Bronchial epithelial cell (primary cell): ENCODE results near the gene SEC14L1. TPM values are rescaled to one million over a fixed set of nuclear protein-coding genes. Genes with fewer than 3 reads are reported as not detected.
"Not testable (repeated sequence)": the region's sequence is repeated elsewhere in the genome, so short reads cannot be mapped to it uniquely, and the experiment has no call there.

Source experiments
- DNase-seq: peaks from one replicate; pipeline ENCODE4 v3.0.0-alpha.2; 2010; ENCODE audit warnings: low read depth
- FAIRE-seq: peaks from 2 replicates; lab custom pipeline; 2011; peaks lifted over from hg19 to GRCh38; lab: Jason Lieb, UNC
- H3K27me3 ChIP-seq: 2 replicates; pipeline ENCODE4 v1.5.1; 2011; ENCODE audit warnings: low read length; ENCODE audit not compliant: control insufficient read depth, insufficient read depth
- H3K36me3 ChIP-seq: 2 replicates; pipeline ENCODE4 v1.5.1; 2011; ENCODE audit warnings: low read length; ENCODE audit not compliant: control insufficient read depth, insufficient read depth
- H3K4me3 ChIP-seq: 2 replicates; pipeline ENCODE4 v1.5.1; 2011; ENCODE audit warnings: mild to moderate bottlenecking, low read depth, low read length, control low read depth
- total RNA-seq: library from RNA; depleted of rRNA; stranded (reverse); fragments of >200 nt; gene quantifications from 2 replicates; pipeline ENCODE4 v1.2.1, GENCODE V29; 2014
- TF ChIP-seq, protein P1 (sequence below): IDR thresholded peaks from 2 replicates; pipeline ENCODE4 v1.5.1; 2011; ENCODE audit warnings: mild to moderate bottlenecking, moderate library complexity, low read length, control low read depth, inconsistent platforms; ENCODE audit not compliant: insufficient read depth, severe bottlenecking

The SEC14L1 gene
- total RNA-seq, 1 donor from 2014 or later: 21.6 TPM

DNA sequence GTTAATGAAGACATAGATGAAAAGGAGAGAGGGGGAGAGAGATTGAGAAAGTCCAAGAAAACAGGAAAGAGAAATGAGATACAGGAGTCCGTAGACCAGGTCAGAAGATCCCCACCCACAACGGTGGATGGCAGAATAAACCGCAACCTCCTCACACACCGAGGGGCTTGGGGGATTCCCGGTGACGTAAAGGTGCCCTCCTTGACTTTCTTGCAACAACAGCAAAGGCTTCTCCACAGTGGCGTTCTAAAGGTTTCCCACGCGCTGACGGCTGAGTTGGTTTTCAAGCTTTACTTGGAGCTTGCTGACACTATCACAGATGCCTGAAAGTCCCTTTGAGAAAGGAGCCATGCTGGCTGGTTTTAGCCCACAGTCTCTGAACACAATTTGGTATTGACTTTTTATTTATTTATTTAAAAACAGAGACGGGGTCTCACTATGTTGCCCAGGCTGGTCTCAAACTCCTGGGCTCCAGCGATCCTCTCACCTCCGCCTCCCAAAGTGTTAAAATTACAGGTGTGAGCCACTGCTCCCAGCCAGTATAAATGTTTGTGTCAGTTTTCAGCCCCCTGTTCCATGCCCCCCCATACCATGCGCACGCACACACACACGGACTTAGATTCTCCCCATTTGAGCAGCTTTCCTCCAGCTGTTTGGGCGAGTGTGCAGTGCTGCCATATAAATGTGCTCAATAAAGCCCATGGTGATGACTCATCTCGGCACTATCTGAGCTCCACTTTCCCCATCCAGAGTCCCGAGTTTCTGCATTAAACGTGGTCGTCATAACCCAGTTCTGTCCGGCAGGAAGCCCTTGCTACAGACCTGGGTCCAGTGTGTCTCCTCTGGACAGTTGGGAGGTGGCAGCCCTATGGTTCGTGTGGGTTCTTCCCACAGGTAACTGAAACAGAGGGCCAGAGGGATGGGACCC is 33.0 kb upstream of the SEC14L1 start:
- TF ChIP-seq, protein P1, sequence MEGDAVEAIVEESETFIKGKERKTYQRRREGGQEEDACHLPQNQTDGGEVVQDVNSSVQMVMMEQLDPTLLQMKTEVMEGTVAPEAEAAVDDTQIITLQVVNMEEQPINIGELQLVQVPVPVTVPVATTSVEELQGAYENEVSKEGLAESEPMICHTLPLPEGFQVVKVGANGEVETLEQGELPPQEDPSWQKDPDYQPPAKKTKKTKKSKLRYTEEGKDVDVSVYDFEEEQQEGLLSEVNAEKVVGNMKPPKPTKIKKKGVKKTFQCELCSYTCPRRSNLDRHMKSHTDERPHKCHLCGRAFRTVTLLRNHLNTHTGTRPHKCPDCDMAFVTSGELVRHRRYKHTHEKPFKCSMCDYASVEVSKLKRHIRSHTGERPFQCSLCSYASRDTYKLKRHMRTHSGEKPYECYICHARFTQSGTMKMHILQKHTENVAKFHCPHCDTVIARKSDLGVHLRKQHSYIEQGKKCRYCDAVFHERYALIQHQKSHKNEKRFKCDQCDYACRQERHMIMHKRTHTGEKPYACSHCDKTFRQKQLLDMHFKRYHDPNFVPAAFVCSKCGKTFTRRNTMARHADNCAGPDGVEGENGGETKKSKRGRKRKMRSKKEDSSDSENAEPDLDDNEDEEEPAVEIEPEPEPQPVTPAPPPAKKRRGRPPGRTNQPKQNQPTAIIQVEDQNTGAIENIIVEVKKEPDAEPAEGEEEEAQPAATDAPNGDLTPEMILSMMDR: no peak
- no peak for FAIRE-seq

GRCh38 chr17:77109159-77109759 is 31.5 kb upstream of the SEC14L1 start:
- TF ChIP-seq, protein P1: no peak
- Histone ChIP-seq H3K4me3 (no peak overlapping the region), H3K36me3 (no peaks in the 10 kb centered on the region), H3K27me3 (no peaks in the 10 kb centered on the region)
- DNase-seq (no peak), FAIRE-seq (no peak)

More for the DNA sequence above, 33.0 kb upstream of the SEC14L1 start:
- no peaks in the 10 kb centered on the region for H3K36me3 ChIP-seq
- DNase-seq: no peak
- H3K4me3 ChIP-seq: no peak overlapping the region
- no peaks in the 10 kb centered on the region for H3K27me3 ChIP-seq

GRCh38 chr17:77109764-77110359 is 30.9 kb upstream of the SEC14L1 start:
- DNase-seq (no peak), FAIRE-seq (no peak)
- Histone ChIP-seq H3K4me3 (no peak overlapping the region), H3K36me3 (no peaks in the 10 kb centered on the region), H3K27me3 (no peaks in the 10 kb centered on the region)
- TF ChIP-seq, protein P1: no peak

GRCh38 chr17:77111165-77111933 is 29.4 kb upstream of the SEC14L1 start:
- not testable (repeated sequence) for H3K27me3 ChIP-seq, FAIRE-seq

GRCh38 chr17:77111934-77112296 is 28.9 kb upstream of the SEC14L1 start:
- Histone ChIP-seq H3K4me3 (no peak overlapping the region), H3K27me3 (no peaks in the 10 kb centered on the region), H3K36me3 (no peaks in the 10 kb centered on the region)
- no peak for FAIRE-seq
- TF ChIP-seq, protein P1: no peak
- no peak for DNase-seq

More at GRCh38 chr17:77111165-77111933, 29.4 kb upstream of the SEC14L1 start:
- H3K36me3 ChIP-seq, DNase-seq, H3K4me3 ChIP-seq: not testable (repeated sequence)
